Measurements from ENCODE around the gene SLFN5.
"Not testable (repeated sequence)": the region's sequence is repeated elsewhere in the genome, so short reads cannot be mapped to it uniquely, and the experiment has no call there.

SLFN5 gene

GRCh38 chr17:35291802-35292201 lies 48.9 kb downstream of the SLFN5 start:
- no peak for DNase-seq (ENCODE audit: low spot score)

- DNase-seq (ENCODE audit: low spot score) = no peak
Measured at GRCh38 chr17:35293151-35293847, 50.4 kb downstream of the SLFN5 start.

- DNase-seq (ENCODE audit: low spot score) = no peak
Measured at GRCh38 chr17:35294756-35295155, 51.9 kb downstream of the SLFN5 start.

- no peak for DNase-seq (ENCODE audit: low spot score)
Measured at GRCh38 chr17:35295686-35296085, 52.8 kb downstream of the SLFN5 start.

GRCh38 chr17:35297666-35298065 lies 54.8 kb downstream of the SLFN5 start:
- DNase-seq (ENCODE audit: low spot score) = no peak

- no peak for DNase-seq (ENCODE audit: low spot score)
Measured at GRCh38 chr17:35298639-35299038, 55.8 kb downstream of the SLFN5 start.

GRCh38 chr17:35299135-35299534 lies 56.3 kb downstream of the SLFN5 start:
- no peak for DNase-seq (ENCODE audit: low spot score)

- not testable (repeated sequence) for DNase-seq (ENCODE audit: low spot score)
Measured at GRCh38 chr17:35309345-35309744, 66.5 kb downstream of the SLFN5 start.

GRCh38 chr17:35312346-35312745 lies 69.5 kb downstream of the SLFN5 start:
- DNase-seq (ENCODE audit: low spot score) = no peak

GRCh38 chr17:35312790-35313711 lies 70.2 kb downstream of the SLFN5 start:
- peak; percentile 84 for DNase-seq (ENCODE audit: low spot score)

- DNase-seq (ENCODE audit: low spot score) = peak; percentile 2
Measured at GRCh38 chr17:35313875-35314409, 71.1 kb downstream of the SLFN5 start.

- DNase-seq (ENCODE audit: low spot score) = no peak
Measured at GRCh38 chr17:35314415-35315216, 71.7 kb downstream of the SLFN5 start.

- DNase-seq (ENCODE audit: low spot score) = no peak
Measured at GRCh38 chr17:35315283-35315682, 72.4 kb downstream of the SLFN5 start.

GRCh38 chr17:35315971-35316370 lies 73.1 kb downstream of the SLFN5 start:
- no peak for DNase-seq (ENCODE audit: low spot score)

GRCh38 chr17:35322749-35323148 lies 79.9 kb downstream of the SLFN5 start:
- DNase-seq (ENCODE audit: low spot score) = no peak
